ENCODE data around the gene CCNC. TPM values are rescaled to one million over a fixed set of nuclear protein-coding genes. Genes with fewer than 3 reads are reported as not detected.

Gene CCNC
- total RNA-seq, 5 donors from 2014 or later (not counting 1 experiment from before 2014, with no cell fraction given), result 33.9 to 42.0 (median 39.1) TPM

- H3K27ac ChIP-seq (ENCODE audit: low read length), result no peak overlapping the region
- H3K4me3 ChIP-seq (ENCODE audit: control insufficient read depth in 1 of 2, extremely low read depth in 1 of 2, low read length in 1 of 2), result no peak overlapping the region
- ATAC-seq (replicated peaks in 1 of 4) (no peak), DNase-seq (no peak)
- H3K4me1 Mint-ChIP-seq, result peaks cover 0 to 7% (median 2%) of the 10 kb centered on the region in 3 donors
- peaks cover 0 to 11% of the 10 kb centered on the region in 2 donors for H3K36me3 ChIP-seq (ENCODE audit: control insufficient read depth in 2 of 2, extremely low read depth in 1 of 2, insufficient read depth in 1 of 2, low read length in 1 of 2)
- ChIA-PET POLR2A (no interaction called here), CTCF (interaction anchor here in 1 of 2 donors (0.6 kb wide), 1 partner anchor 415 kb away, joined by 5 read pairs; no protein-coding TSS in a partner anchor)
- H3K9me3 Mint-ChIP-seq, result no peaks in the 10 kb centered on the region
- no peaks in the 10 kb centered on the region for H3K27me3 ChIP-seq (replicated peaks in 1 of 2; ENCODE audit: control insufficient read depth in 2 of 2, extremely low read depth in 1 of 2, insufficient read depth in 2 of 2, low read length in 1 of 2)
- H3K9me3 ChIP-seq, result no peaks in the 10 kb centered on the region
- H3K4me3 Mint-ChIP-seq, result no peak overlapping the region
- H3K4me1 ChIP-seq (ENCODE audit: control insufficient read depth in 1 of 2, extremely low read depth in 1 of 2, insufficient read depth in 2 of 2, low read length in 2 of 2), result no peaks in the 10 kb centered on the region
- no peaks in the 10 kb centered on the region for H3K27me3 Mint-ChIP-seq
- no CpG with 5 or more reads among the region's 1 CpG for WGBS (ENCODE audit: insufficient coverage)
- peaks cover 6% of the 10 kb centered on the region for H3K36me3 Mint-ChIP-seq
- no peak overlapping the region for H3K27ac Mint-ChIP-seq
Observed at GRCh38 chr6:99530627-99531026, 37.8 kb downstream of the CCNC start.

- Histone ChIP-seq H3K4me3 (ENCODE audit: control insufficient read depth in 1 of 2, extremely low read depth in 1 of 2, low read length in 1 of 2) (no peak overlapping the region), H3K4me1 (ENCODE audit: control insufficient read depth in 1 of 2, extremely low read depth in 1 of 2, insufficient read depth in 2 of 2, low read length in 2 of 2) (peaks cover 4 to 12% of the 10 kb centered on the region in 2 experiments), H3K27ac (ENCODE audit: low read length) (no peak overlapping the region), H3K36me3 (ENCODE audit: control insufficient read depth in 2 of 2, extremely low read depth in 1 of 2, insufficient read depth in 1 of 2, low read length in 1 of 2) (no peaks in the 10 kb centered on the region), H3K27me3 (replicated peaks in 1 of 2; ENCODE audit: control insufficient read depth in 2 of 2, extremely low read depth in 1 of 2, insufficient read depth in 2 of 2, low read length in 1 of 2) (no peaks in the 10 kb centered on the region), H3K9me3 (no peaks in the 10 kb centered on the region)
- Mint-ChIP-seq H3K27ac (no peak overlapping the region), H3K9me3 (no peaks in the 10 kb centered on the region), H3K27me3 (no peaks in the 10 kb centered on the region), H3K4me1 (peaks cover 23 to 40% (median 29%) of the 10 kb centered on the region in 3 donors), H3K36me3 (no peaks in the 10 kb centered on the region), H3K4me3 (peak overlapping the region in 1 of 3 donors; percentile 9)
- ChIA-PET CTCF (interaction anchor here (1.4 to 3.6 kb wide), 2 partner anchors 16 to 46 kb away, joined by 3 to 10 read pairs; partner anchors contain the start of gene CCNC (in 1 of the 2)), POLR2A (interaction anchor here (0.6 to 0.9 kb wide), 3 partner anchors 47 to 98 kb away, joined by 4 to 8 read pairs (median 6); no protein-coding TSS in a partner anchor)
- WGBS (ENCODE audit: insufficient coverage), result no CpG with 5 or more reads among the region's 4 CpGs
- DNase-seq (no peak), ATAC-seq (replicated peaks in 1 of 4) (no peak)
Observed at GRCh38 chr6:99522531-99522930, 45.9 kb downstream of the CCNC start.

DNA sequence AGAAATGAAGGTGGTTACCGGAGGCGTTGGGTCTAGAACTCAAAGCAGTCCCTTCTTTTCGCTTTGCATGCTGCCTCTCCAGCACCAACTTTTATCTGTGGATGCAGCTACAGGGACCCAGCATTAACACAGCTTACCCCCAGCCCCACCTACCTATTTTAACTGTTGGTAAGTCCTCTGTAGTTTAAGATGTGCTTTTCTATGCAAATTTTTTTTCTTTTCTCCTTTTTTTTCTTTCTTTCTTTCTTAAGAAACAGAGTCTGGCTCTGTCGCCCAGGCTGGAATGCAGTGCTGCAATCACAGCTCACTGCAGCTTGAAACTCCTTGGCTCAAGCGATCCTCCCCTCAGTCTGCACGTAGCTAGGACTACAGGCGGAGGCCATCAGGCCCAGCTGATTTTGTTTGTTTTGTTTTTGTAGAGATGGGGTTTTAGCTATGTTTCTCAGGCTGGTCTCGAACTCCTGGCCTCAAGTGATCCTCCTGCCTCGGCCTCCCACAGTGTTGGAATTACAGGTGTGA, 46.8 kb downstream of the CCNC start:
- peak overlapping the region; percentile 66 for H3K27ac ChIP-seq (ENCODE audit: low read length)
- Mint-ChIP-seq H3K4me1 (peaks cover 23 to 38% (median 29%) of the 10 kb centered on the region in 3 donors), H3K27me3 (no peaks in the 10 kb centered on the region), H3K36me3 (no peaks in the 10 kb centered on the region), H3K4me3 (peak overlapping the region; percentile 89 to 97 (median 93)), H3K27ac (peak overlapping the region; percentile 84 to 93), H3K9me3 (no peaks in the 10 kb centered on the region)
- POLR2A ChIA-PET, result interaction anchor here in 1 of 2 donors (0.5 kb wide), 1 partner anchor 9 kb away, joined by 3 read pairs; no protein-coding TSS in a partner anchor
- H3K27me3 ChIP-seq (replicated peaks in 1 of 2; ENCODE audit: control insufficient read depth in 2 of 2, extremely low read depth in 1 of 2, insufficient read depth in 2 of 2, low read length in 1 of 2), result no peaks in the 10 kb centered on the region
- peaks cover 4 to 12% of the 10 kb centered on the region in 2 experiments for H3K4me1 ChIP-seq (ENCODE audit: control insufficient read depth in 1 of 2, extremely low read depth in 1 of 2, insufficient read depth in 2 of 2, low read length in 2 of 2)
- no peaks in the 10 kb centered on the region for H3K36me3 ChIP-seq (ENCODE audit: control insufficient read depth in 2 of 2, extremely low read depth in 1 of 2, insufficient read depth in 1 of 2, low read length in 1 of 2)
- CTCF ChIA-PET, result interaction anchor here (1.0 to 3.6 kb wide), 5 partner anchors 11 to 54 kb away, joined by 3 to 10 read pairs (median 3); partner anchors contain the start of gene CCNC (in 1 of the 2)
- WGBS (ENCODE audit: insufficient coverage), result 53% methylated on average over 7 of the region's 9 CpGs
- ATAC-seq (replicated peaks in 1 of 4), result peak in 2 of 4 experiments; percentile 17 to 21
- no peaks in the 10 kb centered on the region for H3K9me3 ChIP-seq
- peak overlapping the region; percentile 88 to 92 for H3K4me3 ChIP-seq (ENCODE audit: control insufficient read depth in 1 of 2, extremely low read depth in 1 of 2, low read length in 1 of 2)
- DNase-seq, result no peak

DNA sequence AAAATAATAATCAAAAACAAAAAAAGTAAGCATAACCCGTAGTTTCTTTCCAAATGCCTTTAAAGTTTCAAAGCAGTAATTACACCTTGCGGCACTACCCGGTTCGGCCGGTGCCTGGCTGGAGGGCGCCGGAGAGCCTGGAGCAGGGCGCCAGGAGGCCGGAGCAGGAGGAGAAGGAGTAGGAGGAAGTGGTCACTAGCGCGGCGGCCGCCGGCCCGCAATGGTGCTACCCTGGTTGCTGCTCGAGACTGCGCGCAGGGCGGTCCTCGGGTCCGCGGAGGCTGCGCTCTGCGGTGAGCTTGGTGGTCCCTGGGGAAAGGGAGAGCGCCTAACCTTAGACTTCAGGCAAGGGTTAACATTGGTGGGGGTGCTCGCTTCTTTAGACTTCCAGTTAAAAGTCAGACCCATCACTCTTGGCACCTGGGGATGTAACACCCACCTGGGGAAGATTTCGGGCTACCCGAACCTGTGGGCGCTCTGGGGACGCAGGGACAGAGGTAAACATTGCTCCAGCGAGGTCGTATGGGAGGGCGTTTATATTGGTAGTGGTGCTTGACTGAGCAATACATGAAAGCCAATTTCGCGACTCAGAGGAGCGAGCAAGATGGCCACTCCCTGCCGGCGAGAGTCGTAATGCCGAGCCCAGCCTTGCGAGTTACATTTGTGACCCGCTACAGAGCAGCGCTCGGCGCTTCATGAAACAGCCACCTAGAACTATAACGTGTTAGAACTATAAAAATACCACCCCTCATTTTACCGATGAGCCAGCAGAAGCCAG, 47.4 kb downstream of the CCNC start:
- ChIA-PET POLR2A (interaction anchor here in 1 of 2 donors (0.5 kb wide), 1 partner anchor 8 kb away, joined by 3 read pairs; no protein-coding TSS in a partner anchor), CTCF (interaction anchor here (1.0 to 3.6 kb wide), 5 partner anchors 12 to 53 kb away, joined by 3 to 10 read pairs (median 3); partner anchors contain the start of gene CCNC (in 1 of the 2))
- Histone ChIP-seq H3K4me1 (ENCODE audit: control insufficient read depth in 1 of 2, extremely low read depth in 1 of 2, insufficient read depth in 2 of 2, low read length in 2 of 2) (peaks cover 7 to 12% of the 10 kb centered on the region in 2 experiments), H3K27ac (ENCODE audit: low read length) (peak overlapping the region; percentile 66), H3K27me3 (replicated peaks in 1 of 2; ENCODE audit: control insufficient read depth in 2 of 2, extremely low read depth in 1 of 2, insufficient read depth in 2 of 2, low read length in 1 of 2) (no peaks in the 10 kb centered on the region), H3K4me3 (ENCODE audit: control insufficient read depth in 1 of 2, extremely low read depth in 1 of 2, low read length in 1 of 2) (peak overlapping the region; percentile 88 to 92), H3K9me3 (no peaks in the 10 kb centered on the region), H3K36me3 (ENCODE audit: control insufficient read depth in 2 of 2, extremely low read depth in 1 of 2, insufficient read depth in 1 of 2, low read length in 1 of 2) (no peaks in the 10 kb centered on the region)
- Mint-ChIP-seq H3K27ac (peak overlapping the region; percentile 84 to 93), H3K4me3 (peak overlapping the region; percentile 89 to 97 (median 93)), H3K27me3 (no peaks in the 10 kb centered on the region), H3K9me3 (no peaks in the 10 kb centered on the region), H3K4me1 (peaks cover 26 to 40% (median 32%) of the 10 kb centered on the region in 3 donors), H3K36me3 (no peaks in the 10 kb centered on the region)
- peak; percentile 90 to 94 (median 90) for ATAC-seq (replicated peaks in 1 of 4)
- 0% methylated on average over 35 of the region's 47 CpGs for WGBS (ENCODE audit: insufficient coverage)
- peak; percentile 40 to 78 (median 62) for DNase-seq

- no CpG with 5 or more reads among the region's 1 CpG for WGBS (ENCODE audit: insufficient coverage)
- Histone ChIP-seq H3K9me3 (no peaks in the 10 kb centered on the region), H3K27me3 (replicated peaks in 1 of 2; ENCODE audit: control insufficient read depth in 2 of 2, extremely low read depth in 1 of 2, insufficient read depth in 2 of 2, low read length in 1 of 2) (no peaks in the 10 kb centered on the region), H3K4me1 (ENCODE audit: control insufficient read depth in 1 of 2, extremely low read depth in 1 of 2, insufficient read depth in 2 of 2, low read length in 2 of 2) (peaks cover 10 to 16% of the 10 kb centered on the region in 2 experiments), H3K27ac (ENCODE audit: low read length) (no peak overlapping the region), H3K4me3 (ENCODE audit: control insufficient read depth in 1 of 2, extremely low read depth in 1 of 2, low read length in 1 of 2) (no peak overlapping the region), H3K36me3 (ENCODE audit: control insufficient read depth in 2 of 2, extremely low read depth in 1 of 2, insufficient read depth in 1 of 2, low read length in 1 of 2) (no peaks in the 10 kb centered on the region)
- ATAC-seq (replicated peaks in 1 of 4) (no peak), DNase-seq (no peak)
- no peaks in the 10 kb centered on the region for H3K9me3 Mint-ChIP-seq
- H3K4me1 Mint-ChIP-seq, result peaks cover 33 to 39% (median 35%) of the 10 kb centered on the region in 3 donors
- no peaks in the 10 kb centered on the region for H3K36me3 Mint-ChIP-seq
- no peak overlapping the region for H3K27ac Mint-ChIP-seq
- ChIA-PET POLR2A (interaction anchor here in 1 of 2 donors (0.9 kb wide), 1 partner anchor 49 kb away, joined by 3 read pairs; the partner anchor contains the start of gene CCNC), CTCF (interaction anchor here (0.5 to 3.6 kb wide), 4 partner anchors 49 to 1145 kb away, joined by 3 to 10 read pairs (median 6); partner anchors contain the start of gene CCNC (in 1 of the 2))
- H3K4me3 Mint-ChIP-seq, result no peak overlapping the region
- no peaks in the 10 kb centered on the region for H3K27me3 Mint-ChIP-seq
Observed at GRCh38 chr6:99519446-99519845, 49.0 kb downstream of the CCNC start.

DNA sequence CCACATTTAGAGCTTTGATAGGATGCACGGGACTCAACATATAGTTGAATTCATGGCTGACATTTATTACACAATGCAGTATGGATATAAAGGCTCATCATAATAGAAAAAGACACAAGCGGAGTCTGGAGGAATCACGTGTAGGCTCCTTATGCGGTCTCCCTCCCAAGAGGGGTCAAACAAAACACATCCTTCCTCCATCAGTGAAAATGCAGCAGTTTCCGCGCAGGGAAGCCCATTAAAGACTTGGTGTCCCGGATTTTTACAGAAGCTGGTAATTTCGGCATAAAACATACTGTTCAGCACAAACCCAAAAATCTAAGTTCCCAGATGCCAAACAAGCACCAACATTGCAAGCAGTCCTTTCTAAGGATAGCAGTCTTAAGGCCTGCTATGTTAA, 54.4 kb downstream of the CCNC start:
- ChIA-PET CTCF (interaction anchor here in 1 of 2 donors (0.6 kb wide), 1 partner anchor 58 kb away, joined by 6 read pairs; no protein-coding TSS in a partner anchor), POLR2A (interaction anchor here (0.6 to 1.0 kb wide), 2 partner anchors 11 to 86 kb away, joined by 3 to 4 read pairs; no protein-coding TSS in a partner anchor)
- H3K4me1 Mint-ChIP-seq, result peaks cover 26 to 31% (median 31%) of the 10 kb centered on the region in 3 donors
- H3K4me3 Mint-ChIP-seq, result peak overlapping the region; percentile 85 to 97 (median 90)
- WGBS (ENCODE audit: insufficient coverage), result 97% methylated on average over 5 of the region's 8 CpGs
- peaks cover 5% of the 10 kb centered on the region for H3K36me3 Mint-ChIP-seq
- Histone ChIP-seq H3K9me3 (no peaks in the 10 kb centered on the region), H3K27me3 (replicated peaks in 1 of 2; ENCODE audit: control insufficient read depth in 2 of 2, extremely low read depth in 1 of 2, insufficient read depth in 2 of 2, low read length in 1 of 2) (no peaks in the 10 kb centered on the region), H3K4me3 (ENCODE audit: control insufficient read depth in 1 of 2, extremely low read depth in 1 of 2, low read length in 1 of 2) (no peak overlapping the region), H3K4me1 (ENCODE audit: control insufficient read depth in 1 of 2, extremely low read depth in 1 of 2, insufficient read depth in 2 of 2, low read length in 2 of 2) (peaks cover 7 to 9% of the 10 kb centered on the region in 2 experiments), H3K36me3 (ENCODE audit: control insufficient read depth in 2 of 2, extremely low read depth in 1 of 2, insufficient read depth in 1 of 2, low read length in 1 of 2) (no peaks in the 10 kb centered on the region), H3K27ac (ENCODE audit: low read length) (no peak overlapping the region)
- no peaks in the 10 kb centered on the region for H3K27me3 Mint-ChIP-seq
- DNase-seq (no peak), ATAC-seq (replicated peaks in 1 of 4) (no peak)
- peak overlapping the region; percentile 8 to 76 for H3K27ac Mint-ChIP-seq
- no peaks in the 10 kb centered on the region for H3K9me3 Mint-ChIP-seq

Measured in T-cell (primary cell).